Activated naive CD8-positive, alpha-beta T cell treated with anti-CD3 and anti-CD28 coated beads for 36 hours (primary cell): ENCODE measurements around the gene C1QTNF8. TPM values are rescaled to one million over a fixed set of nuclear protein-coding genes. Genes with fewer than 3 reads are reported as not detected.

Source experiments
- DNase-seq: peaks from one replicate; pipeline ENCODE4 v3.0.0; 2021
- H3K27ac Mint-ChIP-seq: one replicate; pipeline ENCODE4 v1.8.0; 2022; ENCODE audit warnings: mild to moderate bottlenecking, moderate library complexity, mixed read lengths
- H3K27me3 Mint-ChIP-seq: one replicate; pipeline ENCODE4 v1.8.0; 2022; ENCODE audit warnings: mild to moderate bottlenecking, mixed read lengths
- H3K36me3 Mint-ChIP-seq: one replicate; pipeline ENCODE4 v1.8.0; 2021; ENCODE audit warnings: mild to moderate bottlenecking, mixed read lengths
- H3K4me1 Mint-ChIP-seq: one replicate; pipeline ENCODE4 v1.8.0; 2021; ENCODE audit warnings: mixed read lengths
- H3K4me3 Mint-ChIP-seq: one replicate; pipeline ENCODE4 v1.8.0; 2022; ENCODE audit warnings: mild to moderate bottlenecking, moderate library complexity, mixed read lengths
- H3K9me3 Mint-ChIP-seq: one replicate; pipeline ENCODE4 v1.8.0; 2022; ENCODE audit warnings: mixed read lengths
- total RNA-seq, 2 experiments: library from RNA; stranded (reverse); gene quantifications; one replicate each; pipeline ENCODE4 v1.2.3, GENCODE V29; 2021

C1QTNF8 gene, protein sequence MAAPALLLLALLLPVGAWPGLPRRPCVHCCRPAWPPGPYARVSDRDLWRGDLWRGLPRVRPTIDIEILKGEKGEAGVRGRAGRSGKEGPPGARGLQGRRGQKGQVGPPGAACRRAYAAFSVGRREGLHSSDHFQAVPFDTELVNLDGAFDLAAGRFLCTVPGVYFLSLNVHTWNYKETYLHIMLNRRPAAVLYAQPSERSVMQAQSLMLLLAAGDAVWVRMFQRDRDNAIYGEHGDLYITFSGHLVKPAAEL
- total RNA-seq, result not detected

DNA sequence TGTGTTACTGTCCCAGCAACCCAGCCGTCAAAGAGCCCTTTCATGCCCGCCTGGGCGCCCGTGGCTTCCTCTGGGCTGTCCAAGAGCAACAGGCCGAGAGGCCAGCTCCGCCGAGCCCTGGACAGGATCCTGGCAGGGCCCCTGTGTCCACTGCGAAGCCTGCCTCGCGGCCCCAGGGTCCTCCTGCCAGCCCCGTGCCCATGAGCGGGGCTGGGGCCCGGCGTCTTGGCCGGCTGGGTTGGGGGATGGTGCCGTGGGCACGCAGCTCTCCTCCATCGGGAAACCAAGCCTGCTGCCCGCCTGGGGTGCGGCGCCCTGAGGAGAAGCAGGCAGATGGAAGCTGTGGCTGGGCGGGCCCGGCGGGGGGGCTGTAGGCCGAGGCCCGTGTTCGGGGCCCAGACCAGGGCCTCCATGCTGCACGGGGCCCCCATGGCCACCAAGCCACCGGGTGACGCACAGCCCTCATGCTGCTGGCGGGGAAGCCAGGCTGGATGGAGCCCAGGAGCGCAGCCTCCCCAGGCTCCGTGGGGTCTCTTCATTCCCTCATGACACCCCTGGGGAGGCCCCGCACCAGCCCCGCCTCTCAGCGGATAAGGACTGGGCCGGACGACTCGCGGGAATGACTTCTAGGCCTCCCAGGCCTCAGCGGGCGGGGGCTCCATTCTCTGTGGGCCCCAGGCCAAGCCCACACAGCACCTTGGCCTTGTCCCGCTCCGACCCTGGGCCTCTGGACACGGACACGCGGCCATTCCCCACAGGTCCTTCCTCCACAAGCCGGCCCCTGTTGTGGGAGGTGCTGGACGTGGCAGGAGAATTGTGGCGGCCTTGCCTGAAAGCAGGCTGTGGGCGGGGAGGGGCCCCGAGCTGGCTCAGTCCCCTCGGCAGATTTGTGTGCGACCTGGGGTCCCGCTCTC is at the start of gene C1QTNF8:
Gene C1QTNF8 (minus strand): TSS at position 76 of the 914 bp plus-strand sequence. CDS start 1,322 bp downstream, outside the sequence.
- H3K4me1 Mint-ChIP-seq, result no peaks in the 10 kb centered on the region
- H3K4me3 Mint-ChIP-seq, result no peak within 1 kb of the TSS
- DNase-seq, result no peak
- H3K9me3 Mint-ChIP-seq, result no peaks in the 10 kb centered on the region
- peaks cover 5% of the 10 kb centered on the region for H3K36me3 Mint-ChIP-seq
- peaks cover 7% of the 10 kb centered on the region for H3K27me3 Mint-ChIP-seq
- H3K27ac Mint-ChIP-seq, result no peak within 1 kb of the TSS

DNA sequence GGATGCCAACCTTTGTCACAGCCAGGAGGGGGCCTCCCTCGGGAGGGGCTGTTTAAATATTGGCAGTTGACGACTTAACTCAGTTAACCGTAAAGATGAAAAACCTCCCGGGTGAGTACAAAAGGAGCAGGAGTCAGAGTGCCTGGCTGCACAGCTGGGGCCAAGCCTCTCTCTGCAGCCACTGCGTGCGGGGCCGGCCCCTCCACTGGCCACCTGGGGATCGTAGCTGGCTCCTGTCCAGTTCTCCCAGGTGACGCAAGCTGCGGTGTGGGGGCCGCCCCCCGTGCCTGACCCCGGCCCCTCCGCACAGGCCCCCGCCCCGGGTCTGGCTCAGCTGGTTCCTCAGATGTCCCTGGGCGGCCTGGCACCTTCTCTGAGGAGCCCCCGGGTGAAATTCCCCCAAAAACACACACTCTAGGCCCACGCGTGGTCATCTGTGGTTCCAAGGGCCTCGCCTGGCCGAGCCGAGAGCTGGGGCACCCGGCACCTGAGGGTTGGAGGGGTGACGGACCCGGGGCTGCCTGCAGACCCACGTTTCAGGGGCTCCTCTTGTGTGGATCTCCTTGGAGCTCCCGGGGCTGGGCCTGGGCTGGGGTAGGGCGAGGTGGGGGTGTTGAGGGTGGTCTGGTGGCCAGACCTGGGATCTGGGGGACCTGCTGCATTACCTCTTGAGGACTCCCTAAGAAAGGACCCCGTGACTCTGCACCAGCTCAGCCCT is 49.5 kb upstream of the C1QTNF8 start:
- no peaks in the 10 kb centered on the region for H3K27me3 Mint-ChIP-seq
- H3K27ac Mint-ChIP-seq, result no peak overlapping the region
- no peak for DNase-seq
- H3K4me3 Mint-ChIP-seq, result no peak overlapping the region
- H3K4me1 Mint-ChIP-seq, result no peaks in the 10 kb centered on the region
- peaks cover 3% of the 10 kb centered on the region for H3K9me3 Mint-ChIP-seq
- no peaks in the 10 kb centered on the region for H3K36me3 Mint-ChIP-seq

DNA sequence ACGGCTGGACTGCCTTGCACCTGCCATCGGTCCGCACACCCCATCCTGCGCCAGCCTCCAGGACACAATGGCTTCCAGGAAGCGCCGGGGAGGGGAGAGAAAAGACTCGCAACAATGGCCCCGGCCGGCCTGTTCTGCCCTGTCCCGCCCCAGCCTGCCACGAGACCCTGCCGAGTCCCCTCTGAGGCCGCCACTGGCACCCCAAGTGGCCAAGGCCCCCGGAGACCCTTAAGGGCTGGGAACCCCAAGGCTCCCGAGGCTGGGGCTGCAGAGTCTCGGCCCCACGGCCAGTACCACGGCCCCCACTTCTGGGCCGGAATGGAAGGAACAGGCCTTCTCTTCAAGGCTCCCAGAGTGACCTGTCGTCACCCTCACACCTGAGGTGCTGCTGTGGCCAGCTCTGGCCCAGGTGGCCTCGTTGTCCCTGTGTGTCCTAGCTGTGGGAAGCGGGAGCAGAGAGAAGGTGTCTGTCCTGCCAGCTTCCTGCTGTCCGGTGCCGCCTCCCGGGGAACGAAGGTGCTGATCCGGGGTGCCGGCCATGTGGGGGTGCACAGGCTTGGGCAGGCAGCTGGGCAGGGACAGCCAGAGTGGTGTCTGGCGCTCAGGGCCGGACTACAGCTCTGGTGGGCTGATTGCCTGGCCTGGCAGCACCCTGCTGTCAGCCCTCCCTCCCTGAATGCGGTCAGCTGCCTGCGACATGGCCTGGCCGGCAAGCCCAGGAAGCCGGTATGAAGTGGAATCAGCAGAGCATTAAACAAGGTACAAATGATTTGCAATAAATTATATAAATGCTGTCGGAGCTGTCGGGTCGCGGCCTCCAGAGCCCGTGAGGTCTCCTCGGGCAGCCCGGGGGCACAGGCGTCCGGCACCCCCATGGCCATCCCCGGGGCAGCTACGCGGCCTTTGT is 48.7 kb upstream of the C1QTNF8 start:
- Mint-ChIP-seq H3K9me3 (peaks cover 3% of the 10 kb centered on the region), H3K27me3 (no peaks in the 10 kb centered on the region), H3K4me1 (no peaks in the 10 kb centered on the region), H3K4me3 (no peak overlapping the region), H3K36me3 (no peaks in the 10 kb centered on the region), H3K27ac (no peak overlapping the region)
- DNase-seq, result no peak

DNA sequence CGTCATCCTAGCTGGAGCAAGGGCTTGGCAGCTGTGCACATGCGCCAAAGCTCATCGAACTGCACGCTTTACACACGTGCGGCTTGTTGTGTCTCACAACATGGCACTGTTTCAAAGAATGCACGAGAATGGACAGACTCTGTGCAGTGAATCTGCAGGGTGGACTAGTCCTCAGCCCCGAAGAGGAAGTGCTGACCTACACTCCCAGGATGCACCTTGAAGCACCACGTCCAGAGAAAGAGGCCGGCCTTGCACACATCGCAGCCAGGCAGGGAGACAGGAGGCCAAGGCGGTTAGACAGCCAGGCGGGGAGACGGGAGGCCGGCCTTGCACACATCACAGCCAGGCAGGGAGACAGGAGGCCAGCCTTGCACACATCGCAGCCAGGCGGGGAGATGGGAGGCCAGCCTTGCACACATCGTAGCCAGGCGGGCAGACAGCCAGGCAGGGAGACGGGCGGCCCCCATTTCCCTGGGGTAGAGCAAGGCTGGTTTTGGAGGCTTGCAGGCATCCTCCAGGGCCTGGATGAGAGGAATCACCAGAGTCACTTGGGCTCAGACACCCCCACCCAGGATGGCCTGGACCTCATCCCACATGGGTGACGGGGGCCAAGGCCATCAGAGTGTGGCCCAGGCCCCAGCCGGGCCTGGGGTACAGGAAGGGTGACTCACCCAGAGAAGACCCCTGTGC is 47.9 kb upstream of the C1QTNF8 start:
- Mint-ChIP-seq H3K9me3 (peaks cover 3% of the 10 kb centered on the region), H3K4me1 (no peaks in the 10 kb centered on the region), H3K27me3 (no peaks in the 10 kb centered on the region), H3K27ac (no peak overlapping the region), H3K4me3 (no peak overlapping the region), H3K36me3 (no peaks in the 10 kb centered on the region)
- no peak for DNase-seq

DNA sequence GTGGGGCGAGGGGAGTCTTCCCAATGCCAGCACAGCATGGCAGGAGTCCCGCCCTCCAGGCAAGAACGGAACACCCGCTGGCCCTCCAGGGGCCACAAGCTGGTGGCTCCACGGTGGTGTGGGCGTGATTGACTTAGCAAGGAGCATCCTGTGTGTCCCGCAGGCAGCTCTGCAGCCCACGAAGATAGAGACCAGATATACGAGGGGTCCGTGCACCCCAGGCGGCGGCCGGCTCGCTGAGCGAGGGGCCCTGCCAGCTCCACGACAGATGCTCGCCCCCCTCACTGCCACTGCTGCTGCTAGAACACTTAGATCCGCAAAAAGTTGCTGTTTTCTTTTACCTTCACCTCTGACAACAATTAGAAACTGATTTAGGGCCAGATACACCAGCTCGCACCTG is 46.9 kb upstream of the C1QTNF8 start:
- H3K4me1 Mint-ChIP-seq, result no peaks in the 10 kb centered on the region
- H3K4me3 Mint-ChIP-seq, result no peak overlapping the region
- peaks cover 3% of the 10 kb centered on the region for H3K9me3 Mint-ChIP-seq
- DNase-seq, result no peak
- no peaks in the 10 kb centered on the region for H3K27me3 Mint-ChIP-seq
- H3K27ac Mint-ChIP-seq, result no peak overlapping the region
- no peaks in the 10 kb centered on the region for H3K36me3 Mint-ChIP-seq

DNA sequence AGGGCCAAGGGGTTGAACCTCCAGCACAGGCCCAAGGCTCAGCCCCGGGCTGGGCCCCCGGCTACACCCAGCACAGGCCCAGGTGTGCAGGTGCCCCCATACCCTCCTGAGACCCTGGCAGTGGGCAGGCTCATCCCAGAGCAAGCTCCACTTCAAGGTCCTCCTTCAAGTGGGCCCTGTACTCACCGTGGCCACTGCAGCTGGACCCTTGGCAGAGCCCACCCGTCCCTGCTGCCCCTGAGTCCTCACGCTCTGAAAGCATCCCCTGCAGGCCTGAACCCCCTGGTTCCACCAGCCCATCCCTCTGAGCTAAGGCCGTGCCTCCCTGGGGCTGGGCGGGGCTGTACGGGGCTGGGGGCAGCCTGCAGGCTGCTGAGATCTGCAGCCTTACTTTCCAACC is 45.7 kb upstream of the C1QTNF8 start:
- no peaks in the 10 kb centered on the region for H3K9me3 Mint-ChIP-seq
- H3K4me3 Mint-ChIP-seq, result no peak overlapping the region
- no peaks in the 10 kb centered on the region for H3K27me3 Mint-ChIP-seq
- no peak for DNase-seq
- H3K36me3 Mint-ChIP-seq, result no peaks in the 10 kb centered on the region
- H3K27ac Mint-ChIP-seq, result no peak overlapping the region
- H3K4me1 Mint-ChIP-seq, result no peaks in the 10 kb centered on the region

DNA sequence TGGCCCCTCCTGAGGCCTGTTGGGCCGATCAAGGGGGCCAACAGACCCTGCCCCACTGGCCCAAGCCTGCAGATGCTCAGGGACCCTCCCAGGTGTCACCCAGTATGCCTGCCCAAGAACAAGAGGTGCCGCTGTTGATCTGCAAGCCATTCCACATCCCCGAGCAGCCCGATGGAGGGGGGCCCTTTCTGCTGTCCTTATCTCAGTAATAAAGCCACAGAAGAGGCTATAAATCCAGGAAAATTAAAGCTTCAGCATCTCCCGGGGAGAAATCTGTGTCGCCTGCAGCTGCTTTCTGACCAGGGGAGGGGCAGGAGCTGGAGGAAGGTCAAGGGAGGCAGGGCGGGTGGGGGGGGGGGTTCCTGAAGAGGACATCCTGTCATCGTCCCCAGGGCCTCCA is 45.1 kb upstream of the C1QTNF8 start:
- H3K4me1 Mint-ChIP-seq, result no peaks in the 10 kb centered on the region
- no peak overlapping the region for H3K27ac Mint-ChIP-seq
- no peaks in the 10 kb centered on the region for H3K27me3 Mint-ChIP-seq
- DNase-seq, result no peak
- no peak overlapping the region for H3K4me3 Mint-ChIP-seq
- H3K9me3 Mint-ChIP-seq, result no peaks in the 10 kb centered on the region
- H3K36me3 Mint-ChIP-seq, result no peaks in the 10 kb centered on the region

DNA sequence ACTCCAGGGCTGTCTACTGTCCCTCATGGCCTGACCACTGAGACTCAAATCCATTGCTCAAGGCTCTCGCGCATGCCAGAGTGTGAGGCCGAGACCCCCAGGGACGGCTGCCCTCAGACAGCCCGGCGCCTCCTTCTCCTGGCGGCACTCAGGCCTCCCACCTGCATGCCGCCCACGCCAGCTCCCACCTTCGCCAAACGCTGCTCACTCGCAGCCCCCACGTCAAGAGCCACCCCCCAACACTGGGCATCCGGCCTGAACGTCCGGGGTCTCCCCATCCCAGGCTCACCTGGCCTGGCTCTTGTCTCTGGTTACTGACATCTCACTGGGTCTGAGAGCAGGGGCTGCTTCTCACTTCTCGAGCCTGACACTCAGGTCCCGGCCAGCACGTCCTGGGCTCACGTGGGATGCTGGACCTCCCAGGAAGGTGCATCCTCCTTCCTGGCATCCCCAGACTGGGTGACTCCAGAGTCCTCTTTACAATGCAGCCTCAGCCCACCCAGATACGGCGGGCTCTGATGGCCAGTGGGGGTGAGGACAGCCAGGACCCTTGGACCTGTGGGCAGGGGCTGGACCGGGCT is 44.6 kb upstream of the C1QTNF8 start:
- Mint-ChIP-seq H3K36me3 (no peaks in the 10 kb centered on the region), H3K4me1 (no peaks in the 10 kb centered on the region), H3K9me3 (no peaks in the 10 kb centered on the region), H3K27ac (no peak overlapping the region), H3K27me3 (no peaks in the 10 kb centered on the region), H3K4me3 (no peak overlapping the region)
- no peak for DNase-seq

DNA sequence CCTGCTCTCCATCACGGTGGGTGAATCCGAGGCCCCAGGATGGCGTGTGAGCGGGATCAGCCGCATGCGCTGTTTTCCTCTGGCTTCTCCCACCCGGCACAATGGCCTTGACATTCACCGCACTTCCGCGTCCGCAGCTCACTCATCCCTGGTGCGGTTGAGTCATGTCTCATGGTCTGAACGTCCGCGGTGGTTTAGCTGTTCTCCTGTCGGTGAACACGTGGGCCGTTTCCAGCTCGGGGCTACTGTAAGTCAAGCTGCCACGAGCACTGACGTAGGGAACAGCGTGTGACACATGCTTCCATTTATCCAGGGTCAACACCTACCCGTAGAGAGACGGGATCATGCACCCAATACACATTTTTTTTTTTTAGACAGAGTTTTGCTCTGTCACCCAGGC is 41.6 kb upstream of the C1QTNF8 start:
- no peaks in the 10 kb centered on the region for H3K27me3 Mint-ChIP-seq
- H3K9me3 Mint-ChIP-seq, result no peaks in the 10 kb centered on the region
- no peaks in the 10 kb centered on the region for H3K4me1 Mint-ChIP-seq
- no peak overlapping the region for H3K27ac Mint-ChIP-seq
- H3K4me3 Mint-ChIP-seq, result no peak overlapping the region
- H3K36me3 Mint-ChIP-seq, result no peaks in the 10 kb centered on the region
- no peak for DNase-seq

DNA sequence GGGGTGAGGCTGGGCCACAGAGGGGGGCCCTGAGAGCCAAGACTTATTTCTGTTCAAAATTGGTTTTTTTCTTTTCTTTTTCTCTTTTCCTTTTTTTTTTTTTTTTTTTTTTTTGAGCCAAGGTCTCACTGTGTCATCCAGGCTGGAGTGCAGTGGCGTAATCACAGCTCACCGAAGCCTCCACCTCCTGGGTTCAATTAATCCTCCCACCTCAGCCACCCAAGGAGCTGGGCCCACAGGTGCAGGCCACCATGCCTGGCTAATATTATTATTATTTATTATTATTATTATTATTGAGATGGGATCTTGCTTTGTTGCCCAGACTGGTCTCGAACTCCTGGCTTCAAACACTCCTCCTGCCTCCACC is 39.4 kb upstream of the C1QTNF8 start:
- Mint-ChIP-seq H3K27me3 (no peaks in the 10 kb centered on the region), H3K9me3 (no peaks in the 10 kb centered on the region), H3K36me3 (no peaks in the 10 kb centered on the region), H3K4me3 (no peak overlapping the region), H3K27ac (no peak overlapping the region), H3K4me1 (no peaks in the 10 kb centered on the region)
- DNase-seq, result no peak

DNA sequence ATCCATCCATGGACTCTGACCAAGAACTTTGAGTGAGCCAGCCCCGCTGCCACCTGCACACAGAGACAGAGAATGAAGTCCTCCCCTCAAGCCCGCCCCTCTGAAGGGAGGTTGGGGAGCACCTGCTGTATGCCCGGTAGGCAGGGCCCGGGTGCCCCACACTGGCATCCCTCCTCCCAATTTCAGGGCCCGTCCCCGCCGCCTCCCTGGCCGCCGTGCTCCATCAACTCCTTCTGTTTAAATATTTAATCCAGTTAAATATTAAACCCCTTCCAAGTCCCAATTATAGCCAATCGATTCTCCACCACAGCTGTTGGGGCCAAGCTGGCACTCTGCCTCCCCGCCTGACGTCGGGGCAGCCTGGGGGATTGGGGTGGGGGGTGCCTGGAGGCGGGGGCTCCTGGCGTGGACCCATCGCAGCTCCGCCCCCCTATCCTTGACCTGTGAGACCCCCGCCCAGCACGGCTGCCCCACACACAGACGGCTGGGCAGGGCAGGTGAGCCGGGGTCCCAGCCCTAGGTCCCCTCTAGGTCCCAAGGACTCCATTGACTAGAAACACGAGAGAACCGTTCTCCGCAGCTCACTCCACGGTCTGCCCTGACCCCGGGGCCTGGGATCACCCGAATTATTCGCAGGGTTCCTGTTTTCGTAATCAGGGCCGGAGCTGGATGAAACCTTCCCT is 38.9 kb upstream of the C1QTNF8 start:
- Mint-ChIP-seq H3K27ac (no peak overlapping the region), H3K4me3 (no peak overlapping the region), H3K4me1 (no peaks in the 10 kb centered on the region), H3K9me3 (no peaks in the 10 kb centered on the region), H3K36me3 (no peaks in the 10 kb centered on the region), H3K27me3 (no peaks in the 10 kb centered on the region)
- DNase-seq, result no peak

DNA sequence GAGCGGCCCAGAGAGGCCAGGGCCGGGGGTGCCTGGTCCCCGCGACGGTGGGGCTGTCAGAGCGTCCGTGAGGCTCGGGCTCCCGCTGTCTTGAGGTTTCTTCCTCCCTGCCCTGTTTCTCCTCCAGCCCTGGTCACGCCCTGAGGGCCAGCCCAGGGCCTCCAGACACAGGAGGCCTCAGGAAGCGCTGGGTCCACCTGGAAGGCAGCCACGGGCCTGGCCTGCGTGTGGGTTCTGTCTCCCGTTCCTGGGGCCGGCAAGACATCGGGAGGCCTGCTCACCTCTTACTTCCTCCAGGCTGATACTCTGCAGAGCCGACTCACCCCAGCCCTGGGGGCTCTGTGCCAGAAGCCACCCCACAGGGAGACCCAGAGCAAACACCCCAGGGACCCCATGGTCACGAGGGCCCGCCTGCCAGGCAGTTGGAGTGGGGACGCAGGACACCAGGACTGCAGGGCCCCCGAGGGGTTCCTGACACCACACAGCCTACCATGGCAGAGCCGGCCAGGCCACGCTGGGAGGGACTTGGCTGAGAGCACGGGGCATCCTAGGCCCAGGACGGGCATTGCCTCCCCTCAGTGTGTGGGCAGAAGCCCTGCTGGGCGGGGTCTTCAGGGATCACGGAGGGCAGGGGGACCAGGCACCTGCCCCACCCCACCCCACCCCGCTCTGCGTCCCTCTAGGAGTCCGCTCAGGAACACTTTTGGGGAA is 37.9 kb upstream of the C1QTNF8 start:
- Mint-ChIP-seq H3K36me3 (no peaks in the 10 kb centered on the region), H3K27ac (no peak overlapping the region), H3K4me1 (no peaks in the 10 kb centered on the region), H3K27me3 (no peaks in the 10 kb centered on the region), H3K4me3 (no peak overlapping the region), H3K9me3 (no peaks in the 10 kb centered on the region)
- no peak for DNase-seq

DNA sequence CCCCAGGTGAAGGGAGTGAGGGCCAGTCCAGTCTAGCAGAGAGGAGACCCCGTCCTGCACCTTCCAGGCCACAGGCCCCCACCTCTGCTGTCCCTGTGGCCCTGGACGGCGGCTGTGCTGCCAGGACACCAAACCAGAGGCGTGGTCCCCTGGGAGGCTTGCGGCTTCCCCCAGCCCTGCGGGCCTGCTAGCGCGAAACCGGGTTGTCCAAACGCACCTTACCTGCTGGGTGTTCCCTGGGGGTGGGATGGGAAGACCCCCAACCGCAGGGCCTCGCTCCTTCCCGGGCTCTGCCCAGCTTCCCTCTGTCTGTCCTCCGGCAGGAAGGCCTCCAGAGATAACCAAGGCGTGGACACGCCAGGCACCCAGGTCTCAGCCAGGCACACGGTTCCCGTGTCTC is 37.2 kb upstream of the C1QTNF8 start:
- no peaks in the 10 kb centered on the region for H3K27me3 Mint-ChIP-seq
- no peak overlapping the region for H3K27ac Mint-ChIP-seq
- no peaks in the 10 kb centered on the region for H3K4me1 Mint-ChIP-seq

More for the DNA sequence above, 37.2 kb upstream of the C1QTNF8 start:
- H3K4me3 Mint-ChIP-seq, result no peak overlapping the region
- H3K9me3 Mint-ChIP-seq, result no peaks in the 10 kb centered on the region
- H3K36me3 Mint-ChIP-seq, result no peaks in the 10 kb centered on the region
- DNase-seq, result no peak
